Osteoblast (primary cell): Measurements from ENCODE around the gene ZFAND3. TPM values are rescaled to one million over a fixed set of nuclear protein-coding genes. Genes with fewer than 3 reads are reported as not detected.

ENCODE experiments used
- DNase-seq: peaks from one replicate; pipeline ENCODE4 v3.0.0; 2011; ENCODE audit warnings: low spot score, mixed read lengths; ENCODE audit not compliant: insufficient read length; ENCODE audit errors: missing footprints
- H2AFZ ChIP-seq: 2 replicates; pipeline ENCODE4 v1.6.0; 2011; ENCODE audit warnings: mild to moderate bottlenecking, low read length
- H3K27ac ChIP-seq: 2 replicates; pipeline ENCODE4 v1.5.1; 2011; ENCODE audit warnings: mild to moderate bottlenecking, low read depth, low read length, moderate library complexity
- H3K27me3 ChIP-seq: 2 replicates; pipeline ENCODE4 v1.6.0; 2012; ENCODE audit warnings: mild to moderate bottlenecking, control low read depth, inconsistent platforms, low read length, moderate library complexity; ENCODE audit not compliant: insufficient read depth
- H3K36me3 ChIP-seq: 2 replicates; pipeline ENCODE4 v1.5.1; 2011; ENCODE audit warnings: mild to moderate bottlenecking, low read length, control low read depth, moderate library complexity; ENCODE audit not compliant: insufficient read depth
- H3K4me1 ChIP-seq: 2 replicates; pipeline ENCODE4 v1.5.1; 2011; ENCODE audit warnings: mild to moderate bottlenecking, low read length, control low read depth, moderate library complexity; ENCODE audit not compliant: insufficient read depth
- H3K4me2 ChIP-seq: 2 replicates; pipeline ENCODE4 v1.6.0; 2011; ENCODE audit warnings: mild to moderate bottlenecking, low read length; ENCODE audit not compliant: insufficient read depth
- H3K4me3 ChIP-seq: fragments of 200-600 bp; sonication (generic); 3 replicates; pipeline ENCODE4 v1.5.1; 2012; ENCODE audit warnings: mild to moderate bottlenecking, low read length, inconsistent platforms; ENCODE audit not compliant: insufficient read depth
- H3K79me2 ChIP-seq: 2 replicates; pipeline ENCODE4 v1.6.0; 2012; ENCODE audit warnings: mild to moderate bottlenecking, low read length, control low read depth, inconsistent platforms; ENCODE audit not compliant: insufficient read depth
- H3K9me3 ChIP-seq: 2 replicates; pipeline ENCODE4 v1.5.1; 2011; ENCODE audit warnings: low read depth, low read length, control low read depth
- H4K20me1 ChIP-seq: 2 replicates; pipeline ENCODE4 v1.6.0; 2012; ENCODE audit warnings: mild to moderate bottlenecking, low read length, control low read depth; ENCODE audit not compliant: insufficient read depth
- CTCF ChIP-seq: IDR thresholded peaks from 2 replicates; pipeline ENCODE4 v1.5.1; 2011; ENCODE audit warnings: mild to moderate bottlenecking, low read depth, low read length, moderate library complexity; ENCODE audit errors: extremely low read depth
- total RNA-seq: library from RNA; depleted of rRNA; stranded (reverse); fragments of >200 nt; gene quantifications from 2 replicates; pipeline ENCODE4 v1.2.3, GENCODE V29; 2012

The ZFAND3 gene
- total RNA-seq, 1 donor = 27.1 TPM

GRCh38 chr6:38088829-38089228 lies 269.3 kb downstream of the ZFAND3 start:
- peaks cover 33% of the 10 kb centered on the region for H4K20me1 ChIP-seq
- H3K36me3 ChIP-seq = peaks cover 3% of the 10 kb centered on the region
- H3K27ac ChIP-seq = no peak overlapping the region
- H3K27me3 ChIP-seq = no peaks in the 10 kb centered on the region
- H3K4me3 ChIP-seq = no peak overlapping the region
- H3K4me1 ChIP-seq = peaks cover 4% of the 10 kb centered on the region
- H3K9me3 ChIP-seq = no peaks in the 10 kb centered on the region
- H2AFZ ChIP-seq = no peak overlapping the region
- DNase-seq = no peak
- H3K79me2 ChIP-seq = peaks cover 54% of the 10 kb centered on the region
- no peak overlapping the region for H3K4me2 ChIP-seq
- TF ChIP-seq CTCF = no peak

- Histone ChIP-seq H4K20me1 (peaks cover 36% of the 10 kb centered on the region), H3K4me3 (no peak overlapping the region), H3K79me2 (peaks cover 58% of the 10 kb centered on the region), H3K4me2 (no peak overlapping the region), H3K27ac (no peak overlapping the region), H3K4me1 (peaks cover 18% of the 10 kb centered on the region), H3K36me3 (peaks cover 3% of the 10 kb centered on the region), H3K9me3 (no peaks in the 10 kb centered on the region), H2AFZ (no peak overlapping the region), H3K27me3 (no peaks in the 10 kb centered on the region)
- no peak for TF ChIP-seq CTCF
- no peak for DNase-seq
These were observed 272.1 kb downstream of the ZFAND3 start for GRCh38 chr6:38091613-38092012.

GRCh38 chr6:38092465-38092864 lies 272.9 kb downstream of the ZFAND3 start:
- TF ChIP-seq CTCF = no peak
- Histone ChIP-seq H3K79me2 (peaks cover 64% of the 10 kb centered on the region), H4K20me1 (peaks cover 36% of the 10 kb centered on the region), H3K4me3 (no peak overlapping the region), H3K4me2 (no peak overlapping the region), H3K27me3 (no peaks in the 10 kb centered on the region), H3K9me3 (no peaks in the 10 kb centered on the region), H3K27ac (no peak overlapping the region), H3K36me3 (peaks cover 3% of the 10 kb centered on the region), H2AFZ (no peak overlapping the region), H3K4me1 (peaks cover 18% of the 10 kb centered on the region)
- no peak for DNase-seq

- Histone ChIP-seq H3K36me3 (peaks cover 3% of the 10 kb centered on the region), H4K20me1 (peaks cover 36% of the 10 kb centered on the region), H3K27me3 (no peaks in the 10 kb centered on the region), H2AFZ (no peak overlapping the region), H3K79me2 (peaks cover 67% of the 10 kb centered on the region), H3K4me3 (no peak overlapping the region), H3K4me1 (peaks cover 18% of the 10 kb centered on the region), H3K4me2 (no peak overlapping the region), H3K27ac (no peak overlapping the region), H3K9me3 (no peaks in the 10 kb centered on the region)
- DNase-seq = no peak
- no peak for TF ChIP-seq CTCF
These were observed 273.4 kb downstream of the ZFAND3 start for GRCh38 chr6:38092964-38093363.
